GM21381 (cell line): ENCODE measurements around the gene SNRNP70.
"Not testable (repeated sequence)": the region's sequence is repeated elsewhere in the genome, so short reads cannot be mapped to it uniquely, and the experiment has no call there.

Experiments
- ATAC-seq: cut with Tn5 transposase; IDR thresholded peaks from one replicate; pipeline ENCODE4 v1.9.1; 2021; ENCODE audit warnings: mild to moderate bottlenecking, moderate library complexity; ENCODE audit not compliant: unreplicated experiment

The SNRNP70 gene

GRCh38 chr19:49145573-49146407, 60.5 kb downstream of the SNRNP70 start:
- no peak for ATAC-seq

- not testable (repeated sequence) for ATAC-seq
These were observed 61.1 kb downstream of the SNRNP70 start for GRCh38 chr19:49146408-49146770.

GRCh38 chr19:49148044-49148682, 62.9 kb downstream of the SNRNP70 start:
- no peak for ATAC-seq

GRCh38 chr19:49148784-49149651, 63.8 kb downstream of the SNRNP70 start:
- no peak for ATAC-seq

GRCh38 chr19:49149652-49150105, 64.4 kb downstream of the SNRNP70 start:
- no peak for ATAC-seq

GRCh38 chr19:49150106-49150943, 65.1 kb downstream of the SNRNP70 start:
- no peak for ATAC-seq

- ATAC-seq, result no peak
These were observed 65.6 kb downstream of the SNRNP70 start for GRCh38 chr19:49150944-49151243.

- no peak for ATAC-seq
These were observed 66.2 kb downstream of the SNRNP70 start for GRCh38 chr19:49151267-49152118.

- no peak for ATAC-seq
These were observed 66.9 kb downstream of the SNRNP70 start for GRCh38 chr19:49152119-49152550.

- ATAC-seq, result no peak
These were observed 68.0 kb downstream of the SNRNP70 start for GRCh38 chr19:49153167-49153809.

GRCh38 chr19:49154279-49154678, 69.0 kb downstream of the SNRNP70 start:
- no peak for ATAC-seq

- ATAC-seq, result no peak
These were observed 70.0 kb downstream of the SNRNP70 start, which contains the start of gene HRC for GRCh38 chr19:49155005-49155819. HRC (minus strand) TSS chr19:49155396; CDS start chr19:49155237, 159 bp downstream.

- no peak for ATAC-seq
These were observed 70.6 kb downstream of the SNRNP70 start for GRCh38 chr19:49155820-49156346.

GRCh38 chr19:49157445-49158224, 72.4 kb downstream of the SNRNP70 start, which contains the start of gene TRPM4:
TRPM4 (plus strand) TSS chr19:49157792; CDS start chr19:49157867, 75 bp downstream.
- ATAC-seq, result no peak
